Measurements from ENCODE around the gene MAN1A2.

- TF ChIP-seq CTCF (IDR thresholded peaks at IDR 0.05): no peak
- no peak for TF ChIP-seq POLR2AphosphoS5 (IDR thresholded peaks at IDR 0.05; ENCODE audit: low read depth, low read length)
- no peak for TF ChIP-seq TCF7L2 (IDR thresholded peaks at IDR 0.05; ENCODE audit: low read depth, low read length)
- no peak for TF ChIP-seq REST (IDR thresholded peaks at IDR 0.05; ENCODE audit: insufficient read depth in 1 of 2, low read depth in 2 of 2, low read length in 1 of 2)
These were observed 179.2 kb downstream of the MAN1A2 start for GRCh38 chr1:117546467-117546866.

Measured in Panc1 (cell line).